SH-SY5Y (cell line): Measurements from ENCODE around the gene PLCB4.

Source experiments
- GATA2 ChIP-seq: IDR thresholded peaks from 2 replicates; pipeline ENCODE4 v1.6.1; 2011; ENCODE audit warnings: mild to moderate bottlenecking, low read depth, low read length
- GATA3 ChIP-seq: IDR thresholded peaks from 2 replicates; pipeline ENCODE4 v1.6.1; 2011; ENCODE audit warnings: low read depth, mild to moderate bottlenecking, low read length, moderate library complexity

DNA sequence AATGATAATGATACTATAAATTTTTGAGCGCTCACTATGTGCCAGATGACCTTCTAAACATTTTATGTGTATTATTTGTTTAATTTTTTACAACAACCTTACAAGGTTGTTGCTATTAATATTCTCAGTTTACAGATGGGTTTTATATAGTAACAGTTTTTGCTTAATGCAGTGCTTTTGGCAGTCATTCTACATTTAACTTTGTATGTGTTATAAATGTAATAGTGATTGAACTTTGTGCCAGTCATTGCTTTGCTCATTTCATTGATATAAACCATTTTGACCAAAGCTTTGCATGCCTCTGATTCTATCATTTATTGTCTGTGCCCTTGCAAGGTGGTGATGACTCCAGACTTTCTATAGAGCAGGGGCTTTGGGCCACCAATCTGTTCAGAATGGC is 239.2 kb downstream of the PLCB4 start:
- no peak for TF ChIP-seq GATA2
- no peak for TF ChIP-seq GATA3
